HG03575 (cell line): ENCODE measurements around the gene RBM10.

Experiments
- ATAC-seq: cut with Tn5 transposase; IDR thresholded peaks from one replicate; pipeline ENCODE4 v1.9.1; 2021; ENCODE audit not compliant: unreplicated experiment, insufficient number of reproducible peaks, low FRiP score; ENCODE audit errors: extremely low read depth

The RBM10 gene

DNA sequence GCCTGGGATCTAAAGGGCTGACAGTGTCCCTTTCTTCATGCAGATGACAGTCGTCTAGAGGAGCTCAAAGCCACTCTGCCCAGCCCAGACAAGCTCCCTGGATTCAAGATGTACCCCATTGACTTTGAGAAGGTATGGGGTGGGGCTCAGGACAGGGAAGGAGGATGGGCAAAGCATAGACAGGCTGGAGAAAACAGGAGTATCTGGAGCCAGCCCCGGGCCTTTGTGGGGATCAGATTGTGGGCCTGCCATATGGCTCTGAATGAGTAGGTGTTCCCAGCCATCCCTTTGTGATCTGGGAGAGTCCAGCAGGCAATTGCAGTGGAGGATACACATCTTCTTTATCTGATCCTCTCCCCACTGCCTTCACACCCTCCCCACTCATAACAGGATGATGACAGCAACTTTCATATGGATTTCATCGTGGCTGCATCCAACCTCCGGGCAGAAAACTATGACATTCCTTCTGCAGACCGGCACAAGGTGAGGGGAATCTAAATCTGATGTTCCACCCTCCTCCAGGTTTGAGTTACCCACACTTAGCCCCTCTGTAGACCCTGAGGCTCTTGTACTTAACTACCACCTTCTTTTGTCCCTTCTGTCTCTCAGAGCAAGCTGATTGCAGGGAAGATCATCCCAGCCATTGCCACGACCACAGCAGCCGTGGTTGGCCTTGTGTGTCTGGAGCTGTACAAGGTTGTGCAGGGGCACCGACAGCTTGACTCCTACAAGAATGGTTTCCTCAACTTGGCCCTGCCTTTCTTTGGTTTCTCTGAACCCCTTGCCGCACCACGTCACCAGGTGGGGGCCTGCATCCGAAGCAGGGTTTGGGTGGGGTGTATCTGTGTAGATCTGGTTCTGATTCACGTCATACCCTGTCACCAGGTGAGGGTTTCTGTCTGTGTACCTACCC, 67.6 kb downstream of the RBM10 start:
- ATAC-seq, result no peak

- ATAC-seq, result no peak
Observed at GRCh38 chrX:47214435-47215077, 69.5 kb downstream of the RBM10 start.

DNA sequence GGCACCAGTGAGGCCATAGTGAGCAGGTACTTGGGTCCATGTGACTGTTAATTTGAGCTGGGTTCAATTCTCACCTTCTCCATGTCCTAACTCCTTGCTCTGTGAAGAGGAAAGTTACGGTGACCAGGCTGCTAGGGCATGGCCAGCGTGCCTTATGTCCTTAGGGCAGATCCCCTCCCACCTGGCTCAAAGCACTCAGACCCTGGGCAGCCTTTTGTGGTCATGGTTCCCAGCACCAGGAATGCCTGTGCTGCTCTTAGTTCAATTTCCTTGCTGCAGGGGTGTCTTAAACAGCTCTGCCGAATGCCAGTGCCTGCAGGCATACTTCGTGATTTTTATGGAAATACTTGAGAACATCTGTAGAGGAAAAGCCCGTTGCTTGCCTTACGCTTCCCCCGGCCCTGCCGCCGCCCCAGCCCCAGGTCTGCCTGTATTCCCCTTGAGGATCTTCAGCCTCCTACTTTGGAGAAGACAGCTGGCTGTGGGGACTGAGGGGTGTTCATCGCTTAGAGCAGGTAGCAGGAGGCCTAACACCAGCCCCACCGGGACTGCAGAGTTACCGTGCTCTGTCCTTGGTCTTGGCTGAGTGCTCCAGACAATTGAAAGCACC, 70.4 kb downstream of the RBM10 start:
- no peak for ATAC-seq

GRCh38 chrX:47216393-47216925, 71.4 kb downstream of the RBM10 start:
- no peak for ATAC-seq

GRCh38 chrX:47217121-47217851, 72.3 kb downstream of the RBM10 start:
- no peak for ATAC-seq

- ATAC-seq, result peak; percentile 56
Observed at GRCh38 chrX:47217852-47218279, 72.8 kb downstream of the RBM10 start.

DNA sequence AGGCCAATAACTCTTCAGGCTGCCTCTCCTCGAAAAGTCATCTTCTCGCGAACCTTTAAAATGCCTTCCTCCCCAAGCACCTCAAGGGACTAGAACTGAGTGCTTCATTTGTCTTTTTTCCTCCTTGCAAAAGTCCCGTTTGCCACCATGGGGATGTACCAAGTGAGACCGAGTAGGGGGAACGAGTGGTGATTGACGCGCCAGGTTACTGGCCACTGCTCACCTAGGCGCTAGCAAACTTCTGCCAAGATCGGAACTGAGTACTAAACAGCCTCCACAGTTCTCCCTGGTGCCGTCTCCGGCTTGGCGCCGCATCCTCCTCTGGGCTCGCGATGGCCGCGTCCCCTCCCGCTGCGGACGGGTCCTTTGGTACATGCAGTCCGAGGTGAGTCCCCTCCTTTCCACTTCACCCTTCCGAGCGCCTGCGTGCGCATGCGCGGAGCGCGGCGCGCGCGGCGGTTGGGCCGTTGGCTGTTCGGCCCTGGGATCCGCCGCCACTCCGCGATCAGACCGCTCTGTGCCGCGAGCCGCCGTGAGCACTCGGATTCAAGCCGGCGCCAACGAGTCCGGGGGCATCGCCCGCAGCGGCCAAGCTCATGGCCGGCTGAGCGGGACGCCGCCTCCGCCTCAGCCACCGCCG, 73.4 kb downstream of the RBM10 start, which contains the start of gene CDK16:
TSS of gene CDK16 (plus strand) at position 402 of the 640 bp plus-strand sequence. CDS start 4,877 bp downstream, outside the sequence.
- ATAC-seq, result peak; percentile 17

DNA sequence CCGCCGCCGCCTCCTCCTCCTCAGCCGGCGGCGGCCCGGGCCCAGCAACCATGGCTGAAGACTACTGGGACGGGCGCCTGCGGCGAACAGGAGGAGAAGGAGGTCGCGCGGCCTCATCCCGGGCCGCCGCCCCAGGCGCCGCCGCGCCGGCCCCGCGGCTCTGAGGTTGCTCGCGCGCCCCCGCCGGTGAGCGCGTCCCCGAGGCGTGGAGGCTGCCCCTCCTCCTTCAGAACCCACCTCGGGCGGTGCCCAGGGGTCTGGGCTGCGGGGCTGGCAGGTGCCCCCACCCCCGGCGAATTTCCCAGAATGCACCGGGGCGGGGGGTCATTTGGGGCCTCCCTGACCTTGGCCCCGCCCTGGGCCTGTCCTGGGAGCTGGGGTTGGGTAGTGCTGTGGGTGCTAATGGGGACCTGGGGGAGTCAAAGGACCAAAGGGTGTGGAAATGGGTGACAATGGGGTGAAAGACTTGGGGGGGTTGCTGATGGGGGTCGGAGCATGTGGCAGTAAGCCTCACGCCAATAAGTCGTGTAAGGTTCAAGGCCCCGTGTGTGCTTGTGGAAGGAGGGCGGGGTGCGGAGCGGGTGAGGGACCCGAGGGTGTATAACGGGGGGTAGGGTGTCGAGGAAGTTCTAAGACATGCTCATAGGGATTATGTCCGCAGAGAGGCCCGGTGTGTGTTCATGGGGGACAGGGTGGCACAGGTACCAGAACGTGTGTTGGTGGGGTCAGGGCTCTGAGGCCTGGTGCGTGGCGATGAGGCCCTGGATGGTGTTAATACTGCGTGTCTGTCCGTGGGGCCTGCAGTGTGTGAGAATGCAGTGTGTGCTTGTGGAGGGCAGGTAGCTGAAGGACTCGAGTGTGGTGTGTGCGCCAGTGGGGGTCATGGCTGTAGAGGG, 74.1 kb downstream of the RBM10 start:
- ATAC-seq, result no peak

DNA sequence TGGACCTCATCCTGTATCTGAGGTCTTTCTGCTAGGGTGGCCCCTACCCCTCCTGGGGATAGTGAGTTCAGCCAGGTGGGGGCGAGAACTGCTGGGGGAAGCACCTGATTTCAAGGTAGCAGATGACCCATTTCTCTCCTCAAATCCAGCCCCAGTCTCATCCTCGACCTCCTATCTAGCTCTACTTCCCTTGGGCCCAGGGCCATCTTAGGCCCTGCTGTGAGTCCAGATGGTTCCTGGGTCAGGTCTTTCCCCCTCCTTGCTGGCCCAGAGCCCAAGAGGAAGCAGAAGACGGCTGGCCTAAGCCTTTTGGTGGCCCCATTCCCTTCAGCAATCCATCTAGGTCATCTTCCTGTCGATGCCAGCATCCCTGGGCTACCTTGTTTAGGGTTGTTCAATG, 76.7 kb downstream of the RBM10 start:
- no peak for ATAC-seq

DNA sequence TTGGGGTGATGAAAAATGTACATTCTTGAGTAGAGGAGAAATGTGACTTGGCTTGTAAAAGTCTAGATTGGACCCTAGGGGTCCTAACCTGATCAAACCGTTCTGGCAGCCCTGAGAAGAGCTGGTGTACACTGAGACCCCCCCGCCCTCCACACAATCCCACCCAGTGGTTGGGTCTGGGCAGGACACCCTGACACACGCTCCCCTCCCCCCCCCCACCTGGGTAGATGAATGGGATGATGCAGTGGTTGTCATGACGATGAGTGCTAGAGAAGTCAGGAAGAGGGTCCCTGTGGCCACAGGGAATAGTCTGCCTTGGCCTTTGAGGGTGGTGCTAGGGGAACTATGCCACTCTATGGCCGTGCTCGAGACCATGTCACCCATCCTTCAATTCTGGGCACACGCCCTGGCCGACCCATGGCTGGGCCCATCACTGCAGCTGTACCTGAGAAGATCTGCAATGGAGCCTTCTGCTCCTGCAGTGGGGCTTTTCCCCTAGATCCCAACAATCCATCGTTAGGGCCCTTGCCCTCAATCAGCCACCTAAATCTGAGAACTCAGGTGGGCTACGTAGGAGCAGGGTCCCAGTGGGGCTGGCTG, 77.8 kb downstream of the RBM10 start:
- no peak for ATAC-seq

GRCh38 chrX:47223476-47224250, 78.6 kb downstream of the RBM10 start:
- no peak for ATAC-seq

DNA sequence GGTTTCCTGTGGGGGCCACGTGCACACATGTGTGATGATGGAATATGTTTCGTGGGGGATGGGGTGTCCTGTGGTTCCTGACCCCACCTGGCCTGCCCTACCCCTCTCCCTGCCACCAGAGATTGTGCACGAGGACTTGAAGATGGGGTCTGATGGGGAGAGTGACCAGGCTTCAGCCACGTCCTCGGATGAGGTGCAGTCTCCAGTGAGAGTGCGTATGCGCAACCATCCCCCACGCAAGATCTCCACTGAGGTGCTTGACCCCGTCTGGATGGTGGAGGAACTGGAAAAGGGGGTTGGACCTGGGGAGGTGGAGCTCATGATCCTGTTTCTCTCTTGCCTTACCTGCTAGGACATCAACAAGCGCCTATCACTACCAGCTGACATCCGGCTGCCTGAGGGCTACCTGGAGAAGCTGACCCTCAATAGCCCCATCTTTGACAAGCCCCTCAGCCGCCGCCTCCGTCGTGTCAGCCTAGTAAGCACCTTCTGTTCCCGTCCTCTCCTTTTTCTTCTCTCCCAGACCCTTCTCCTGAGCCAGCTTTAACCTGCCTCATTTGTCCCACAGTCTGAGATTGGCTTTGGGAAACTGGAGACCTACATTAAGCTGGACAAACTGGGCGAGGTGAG, 79.4 kb downstream of the RBM10 start:
- no peak for ATAC-seq

DNA sequence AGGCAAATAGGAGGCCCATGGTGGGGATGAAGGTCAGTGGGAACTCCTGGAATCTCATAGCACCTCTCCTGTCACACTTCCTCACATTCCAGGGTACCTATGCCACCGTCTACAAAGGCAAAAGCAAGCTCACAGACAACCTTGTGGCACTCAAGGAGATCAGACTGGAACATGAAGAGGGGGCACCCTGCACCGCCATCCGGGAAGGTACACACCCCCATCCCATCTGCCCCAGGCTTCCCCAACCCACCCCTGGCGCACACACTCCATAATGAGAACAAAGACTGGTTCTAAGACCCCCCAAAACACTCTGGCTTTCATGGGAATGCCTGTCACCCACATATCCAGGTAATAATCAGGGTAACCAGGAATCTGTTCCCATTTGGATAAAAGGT, 79.9 kb downstream of the RBM10 start:
- no peak for ATAC-seq

DNA sequence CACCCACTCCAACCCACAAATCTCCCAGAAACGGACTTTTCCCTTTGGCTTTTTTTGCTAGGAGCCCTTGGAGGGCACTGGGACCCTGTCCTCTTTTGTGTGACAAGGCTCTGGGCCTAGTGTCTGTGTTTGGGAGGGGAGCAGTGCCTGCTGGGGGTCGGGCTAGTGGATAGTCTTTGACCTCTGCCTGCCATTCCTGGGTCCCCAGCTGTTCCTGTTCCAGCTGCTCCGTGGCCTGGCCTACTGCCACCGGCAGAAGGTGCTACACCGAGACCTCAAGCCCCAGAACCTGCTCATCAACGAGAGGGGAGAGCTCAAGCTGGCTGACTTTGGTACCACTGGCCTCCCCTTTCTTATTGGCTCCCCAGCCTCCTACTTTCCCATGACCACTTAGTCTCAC, 81.0 kb downstream of the RBM10 start:
- no peak for ATAC-seq

GRCh38 chrX:47226531-47227333, 81.7 kb downstream of the RBM10 start:
- no peak for ATAC-seq

- no peak for ATAC-seq
Observed at GRCh38 chrX:47227334-47227583, 82.2 kb downstream of the RBM10 start.
